Pancreas (tissue), 10 donors: ENCODE data around the gene MRGPRD. TPM values are rescaled to one million over a fixed set of nuclear protein-coding genes. Genes with fewer than 3 reads are reported as not detected.

Experiments used
- ATAC-seq, 4 donors: fragments of 200-7000 bp; cut with Tn5 transposase; one replicate each; pipeline versions ENCODE4 v1.8.0 to v1.9.1; 2020; ENCODE audit warnings: mild to moderate bottlenecking in 4 of 4, moderate library complexity in 4 of 4
- DNase-seq, 6 donors: peaks; one replicate each; pipeline ENCODE4 v3.0.0-alpha.2; 2020
- FAIRE-seq: peaks from 2 replicates; lab custom pipeline; 2012; peaks lifted over from hg19 to GRCh38; lab: Jason Lieb, UNC
- H3K27ac ChIP-seq, 4 donors: fragments of 200-600 bp; sonication (generic); 1 replicate in 3 of 4; 2 replicates in 1 of 4; pipeline versions ENCODE4 v1.5.0 to v1.8.0; 2020
- H3K27me3 ChIP-seq, 4 donors: fragments of 200-600 bp; one replicate each; pipeline ENCODE4 v1.8.0; 2021
- H3K36me3 ChIP-seq, 3 donors: fragments of 200-600 bp; sonication (generic) in 1 of 3; one replicate each; pipeline versions ENCODE4 v1.5.0 to v1.8.0; 2020 to 2021
- H3K4me1 ChIP-seq, 3 donors: fragments of 200-600 bp; one replicate each; pipeline ENCODE4 v1.8.0; 2021
- H3K4me3 ChIP-seq, 4 donors: fragments of 200-600 bp; sonication (generic) in 2 of 4; one replicate each; pipeline versions ENCODE4 v1.5.0 to v1.8.0; 2020 to 2021
- H3K9me3 ChIP-seq, 4 donors: fragments of 200-600 bp; one replicate each; pipeline ENCODE4 v1.8.0; 2021
- CTCF ChIP-seq, 4 donors: fragments of 200-600 bp; sonication (generic) in 3 of 4; IDR thresholded peaks; one replicate each; pipeline versions ENCODE4 v1.5.0 to v1.8.0; 2021; ENCODE audit warnings: antibody characterized with exemption in 4 of 4
- WGBS, 2 donors: extraction: QIAGEN DNeasy Blood & Tissue Kit; methylation state at CpG; one replicate each; pipeline ENCODE4 v1.1.7; 2013; 5-methylcytosine and 5-hydroxymethylcytosine counted together
- intact Hi-C, 3 donors: fragments of 100-400 bp; cut with DNase I; formaldehyde crosslinking; loops; one replicate each; pipeline versions ENCODE4 v1.11.1 to v1.14.2; 2022
- polyA plus RNA-seq, 2 donors: library from polyadenylated mRNA; stranded (reverse); fragments of 200-250 nt; gene quantifications; one replicate each; pipeline ENCODE4 v1.2.3, GENCODE V29; 2013
- total RNA-seq, 6 donors: library from RNA; stranded (reverse); fragmentation: NEBNext Ultra II Directional in 4 of 6; extraction: Animal tissue kit (Norgen Biotek cat#: 25700) in 4 of 6; gene quantifications; one replicate each; pipeline versions ENCODE4 v1.2.1 to v1.2.4, GENCODE V29; 2021 to 2023
- donor health status: healthy with polysubstance abuse.
- donor health status: DM: no; HTN: no; CAD: no; lungs with moderate emphysema.
- donor health status: DM: no; HTN: no; CAD: no.
- donor health status: control.
- donor health status: control.
- donor health status: Bipolar disorder and iron deficiency.
- donor health status: DM: yes; HTN: yes; CAD: no.
- donor health status: DM: no; HTN: no; CAD: no.
- donor health status: DM: no; HTN: no; CAD: no.
- donor health status: DM: yes; HTN: yes; CAD: no.

The MRGPRD gene
- total and polyA plus RNA-seq, 8 donors, result not detected

- intact Hi-C loops, result no loop called here
Observed at GRCh38 chr11:68939583-68940555, 40.9 kb downstream of the MRGPRD start.

DNA sequence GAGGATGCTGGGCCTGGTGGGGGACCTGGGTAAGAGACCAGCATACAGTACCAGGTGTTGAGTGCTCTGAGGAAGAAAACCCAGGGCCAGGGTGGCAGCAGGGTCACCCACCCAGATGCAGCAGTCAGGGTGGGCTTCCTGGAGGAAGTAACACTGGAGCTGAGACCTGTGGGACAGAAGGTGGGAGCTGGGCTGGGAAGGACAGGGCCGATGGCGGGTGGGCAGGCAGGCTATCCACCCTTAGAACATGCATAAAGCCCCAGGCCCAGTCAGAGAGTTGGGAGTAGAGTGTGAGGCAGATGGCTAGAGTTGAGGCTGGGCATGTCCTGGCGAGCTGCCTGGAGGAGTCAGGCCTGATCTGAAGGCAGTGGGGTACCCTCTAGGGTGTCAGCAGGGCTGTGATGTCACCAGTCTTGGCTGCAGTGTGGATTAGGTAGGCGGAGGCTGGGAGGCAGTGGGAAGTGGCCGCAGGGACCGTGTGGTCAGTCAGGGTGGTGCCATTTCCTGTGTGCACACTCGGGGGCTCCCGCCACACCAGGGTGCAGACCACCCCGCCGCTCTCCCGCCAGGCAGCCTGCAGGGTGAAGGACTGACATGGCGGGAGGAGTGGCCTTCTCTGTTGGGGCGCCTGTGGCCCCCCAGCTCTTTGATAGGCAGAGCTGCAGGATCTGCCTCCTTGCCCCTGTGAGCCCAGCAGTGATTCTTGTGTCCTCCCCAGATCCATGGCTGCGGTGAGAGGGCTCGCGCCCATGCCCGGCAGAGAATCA lies 41.8 kb downstream of the MRGPRD start:
- H3K27ac ChIP-seq, result no peak overlapping the region
- DNase-seq (no peak), FAIRE-seq (no peak), ATAC-seq (no peak)
- H3K36me3 ChIP-seq, result peaks cover 6 to 38% (median 12%) of the 10 kb centered on the region in 3 donors
- no peaks in the 10 kb centered on the region for H3K27me3 ChIP-seq
- WGBS, 2 donors, result 86 to 87% methylated on average over 17 of the region's 17 CpGs
- no peaks in the 10 kb centered on the region for H3K9me3 ChIP-seq
- intact Hi-C loops, result no loop called here
- H3K4me1 ChIP-seq, result no peaks in the 10 kb centered on the region
- TF ChIP-seq CTCF (IDR thresholded peaks at IDR 0.05), result no peak
- no peak overlapping the region for H3K4me3 ChIP-seq

More at GRCh38 chr11:68939583-68940555, 40.9 kb downstream of the MRGPRD start:
- H3K36me3 ChIP-seq, result peaks cover 6 to 32% (median 12%) of the 10 kb centered on the region in 3 donors
- no peaks in the 10 kb centered on the region for H3K27me3 ChIP-seq
- ATAC-seq (no peak), DNase-seq (no peak), FAIRE-seq (no peak)
- no peaks in the 10 kb centered on the region for H3K9me3 ChIP-seq
- H3K27ac ChIP-seq, result no peak overlapping the region
- no peak overlapping the region for H3K4me3 ChIP-seq
- H3K4me1 ChIP-seq, result no peaks in the 10 kb centered on the region
- TF ChIP-seq CTCF (IDR thresholded peaks at IDR 0.05), result no peak
- 89 to 93% methylated on average over 32 to 33 of the region's 33 CpGs for WGBS, 2 donors

- intact Hi-C loops, result no loop called here
- Histone ChIP-seq H3K9me3 (no peaks in the 10 kb centered on the region), H3K27ac (no peak overlapping the region), H3K27me3 (no peaks in the 10 kb centered on the region), H3K4me3 (no peak overlapping the region), H3K36me3 (peaks cover 6 to 40% (median 12%) of the 10 kb centered on the region in 3 donors), H3K4me1 (no peaks in the 10 kb centered on the region)
- WGBS, 2 donors, result 84 to 91% methylated on average over 18 of the region's 18 CpGs
- TF ChIP-seq CTCF (IDR thresholded peaks at IDR 0.05), result no peak
- no peak for ATAC-seq
- FAIRE-seq, result no peak
- no peak for DNase-seq
Observed at GRCh38 chr11:68938088-68938487, 42.7 kb downstream of the MRGPRD start.

GRCh38 chr11:68936676-68937620 lies 43.8 kb downstream of the MRGPRD start:
- TF ChIP-seq CTCF (IDR thresholded peaks at IDR 0.05), result no peak
- Histone ChIP-seq H3K36me3 (peaks cover 6 to 40% (median 12%) of the 10 kb centered on the region in 3 donors), H3K4me3 (no peak overlapping the region), H3K27me3 (no peaks in the 10 kb centered on the region), H3K27ac (no peak overlapping the region), H3K9me3 (no peaks in the 10 kb centered on the region), H3K4me1 (no peaks in the 10 kb centered on the region)
- intact Hi-C loops, result no loop called here
- DNase-seq (no peak), ATAC-seq (no peak), FAIRE-seq (no peak)
- 92 to 93% methylated on average over 25 to 29 of the region's 29 CpGs for WGBS, 2 donors
